Activated naive CD4-positive, alpha-beta T cell (primary cell): Measurements from ENCODE around the gene BCL3.
"Not testable (repeated sequence)": the region's sequence is repeated elsewhere in the genome, so short reads cannot be mapped to it uniquely, and the experiment has no call there.

Experiments
- DNase-seq, 4 experiments: peaks; one replicate each; lab custom pipeline; 2025; lab: John Stamatoyannopoulos, UW

The BCL3 gene

GRCh38 chr19:44720945-44721344 lies 27.6 kb upstream of the BCL3 start:
- DNase-seq = no peak

GRCh38 chr19:44721369-44721768 lies 27.1 kb upstream of the BCL3 start:
- DNase-seq = not testable (repeated sequence)

GRCh38 chr19:44722131-44723121 lies 26.1 kb upstream of the BCL3 start:
- DNase-seq = no peak

- no peak for DNase-seq
Measured at GRCh38 chr19:44723299-44723951, 25.1 kb upstream of the BCL3 start.

GRCh38 chr19:44723952-44724319 lies 24.6 kb upstream of the BCL3 start:
- peak; percentile 35 to 71 (median 58) for DNase-seq

- no peak for DNase-seq
Measured at GRCh38 chr19:44725251-44725650, 23.3 kb upstream of the BCL3 start.

GRCh38 chr19:44725684-44726083 lies 22.8 kb upstream of the BCL3 start:
- no peak for DNase-seq

- DNase-seq = no peak
Measured at GRCh38 chr19:44726465-44726864, 22.0 kb upstream of the BCL3 start.

GRCh38 chr19:44728178-44728577 lies 20.3 kb upstream of the BCL3 start:
- DNase-seq = no peak

GRCh38 chr19:44729516-44730033 lies 18.9 kb upstream of the BCL3 start:
- no peak for DNase-seq

- DNase-seq = no peak
Measured at GRCh38 chr19:44731081-44731480, 17.4 kb upstream of the BCL3 start.

- DNase-seq = no peak
Measured at GRCh38 chr19:44731622-44732021, 16.9 kb upstream of the BCL3 start.

GRCh38 chr19:44732235-44733014 lies 16.1 kb upstream of the BCL3 start:
- DNase-seq = no peak

- no peak for DNase-seq
Measured at GRCh38 chr19:44734357-44734756, 14.2 kb upstream of the BCL3 start.

GRCh38 chr19:44735011-44735410 lies 13.5 kb upstream of the BCL3 start:
- DNase-seq = no peak

- DNase-seq = no peak
Measured at GRCh38 chr19:44737238-44738071, 11.1 kb upstream of the BCL3 start.

GRCh38 chr19:44738136-44738535 lies 10.4 kb upstream of the BCL3 start:
- no peak for DNase-seq

GRCh38 chr19:44738603-44739558 lies 9.6 kb upstream of the BCL3 start:
- no peak for DNase-seq

GRCh38 chr19:44740351-44740824 lies 8.1 kb upstream of the BCL3 start:
- DNase-seq = no peak

GRCh38 chr19:44741258-44741731 lies 7.2 kb upstream of the BCL3 start:
- DNase-seq = no peak
